HG03442 (cell line): ENCODE data around the gene SPATA31A7.
"Not testable (repeated sequence)": the region's sequence is repeated elsewhere in the genome, so short reads cannot be mapped to it uniquely, and the experiment has no call there.

Experiments
- ATAC-seq: cut with Tn5 transposase; IDR thresholded peaks from one replicate; pipeline ENCODE4 v1.9.1; 2021; ENCODE audit warnings: mild to moderate bottlenecking, moderate library complexity; ENCODE audit not compliant: unreplicated experiment

The SPATA31A7 gene

GRCh38 chr9:61189736-61190135 lies at the start of gene SPATA31A7:
Gene SPATA31A7 (plus strand): TSS chr9:61190036. CDS start chr9:61190065, 29 bp downstream.
- ATAC-seq: not testable (repeated sequence)

GRCh38 chr9:61226438-61226837 lies 36.6 kb downstream of the SPATA31A7 start:
- not testable (repeated sequence) for ATAC-seq
